Tibial nerve (tissue), 4 donors: Measurements from ENCODE around the gene CLSTN3.

Source experiments
- EP300 ChIP-seq, 2 donors: sonication (generic); formaldehyde crosslinking; IDR thresholded peaks; one replicate each; pipeline ENCODE4 v1.6.1; 2017; ENCODE audit warnings: antibody characterized with exemption in 2 of 2, mild to moderate bottlenecking in 1 of 2
- POLR2A ChIP-seq, 2 donors: fragments of 450-650 bp; IDR thresholded peaks; one replicate each; pipeline ENCODE4 v1.6.1; 2017; ENCODE audit warnings: antibody characterized with exemption in 2 of 2, mild to moderate bottlenecking in 2 of 2, moderate library complexity in 2 of 2
- TF ChIP-seq, protein P1 (sequence below), 5 experiments: fragments of 200-600 bp in 3 of 5; fragments of 450-650 bp in 2 of 5; sonication (generic) in 3 of 5; IDR thresholded peaks; one replicate each; pipeline ENCODE4 v1.5.1; 2016 to 2019; ENCODE audit warnings: antibody characterized with exemption in 5 of 5, mild to moderate bottlenecking in 3 of 5, moderate library complexity in 2 of 5

DNA sequence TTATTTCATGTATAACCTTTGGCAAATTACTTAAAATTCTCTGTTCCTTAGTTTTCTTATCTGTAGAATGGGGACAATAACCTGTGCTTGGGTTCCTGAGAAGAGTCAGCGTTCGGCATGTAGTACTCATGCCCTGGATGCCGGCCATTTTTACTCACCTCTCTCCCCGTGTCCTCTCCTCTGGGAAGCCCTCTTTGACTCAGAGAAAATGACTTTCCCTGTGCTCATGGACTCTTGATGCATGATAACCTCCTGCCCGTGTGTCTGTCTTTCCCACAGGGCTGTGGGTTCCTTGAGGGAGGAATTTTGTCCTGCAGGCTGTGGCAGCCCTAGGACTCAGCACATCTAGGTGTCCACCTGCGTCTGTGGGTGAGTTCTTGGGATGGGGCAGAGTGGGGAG is 15.3 kb upstream of the CLSTN3 start:
- TF ChIP-seq, protein P1, sequence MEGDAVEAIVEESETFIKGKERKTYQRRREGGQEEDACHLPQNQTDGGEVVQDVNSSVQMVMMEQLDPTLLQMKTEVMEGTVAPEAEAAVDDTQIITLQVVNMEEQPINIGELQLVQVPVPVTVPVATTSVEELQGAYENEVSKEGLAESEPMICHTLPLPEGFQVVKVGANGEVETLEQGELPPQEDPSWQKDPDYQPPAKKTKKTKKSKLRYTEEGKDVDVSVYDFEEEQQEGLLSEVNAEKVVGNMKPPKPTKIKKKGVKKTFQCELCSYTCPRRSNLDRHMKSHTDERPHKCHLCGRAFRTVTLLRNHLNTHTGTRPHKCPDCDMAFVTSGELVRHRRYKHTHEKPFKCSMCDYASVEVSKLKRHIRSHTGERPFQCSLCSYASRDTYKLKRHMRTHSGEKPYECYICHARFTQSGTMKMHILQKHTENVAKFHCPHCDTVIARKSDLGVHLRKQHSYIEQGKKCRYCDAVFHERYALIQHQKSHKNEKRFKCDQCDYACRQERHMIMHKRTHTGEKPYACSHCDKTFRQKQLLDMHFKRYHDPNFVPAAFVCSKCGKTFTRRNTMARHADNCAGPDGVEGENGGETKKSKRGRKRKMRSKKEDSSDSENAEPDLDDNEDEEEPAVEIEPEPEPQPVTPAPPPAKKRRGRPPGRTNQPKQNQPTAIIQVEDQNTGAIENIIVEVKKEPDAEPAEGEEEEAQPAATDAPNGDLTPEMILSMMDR (IDR thresholded peaks at IDR 0.05): no peak
- TF ChIP-seq POLR2A (IDR thresholded peaks at IDR 0.05) (no peak), EP300 (IDR thresholded peaks at IDR 0.05) (no peak)
